ENCODE measurements around the gene HOTAIR.
A peak's percentile ranks its signal among the peaks of the same experiment; 100 is the strongest.

The HOTAIR gene

DNA sequence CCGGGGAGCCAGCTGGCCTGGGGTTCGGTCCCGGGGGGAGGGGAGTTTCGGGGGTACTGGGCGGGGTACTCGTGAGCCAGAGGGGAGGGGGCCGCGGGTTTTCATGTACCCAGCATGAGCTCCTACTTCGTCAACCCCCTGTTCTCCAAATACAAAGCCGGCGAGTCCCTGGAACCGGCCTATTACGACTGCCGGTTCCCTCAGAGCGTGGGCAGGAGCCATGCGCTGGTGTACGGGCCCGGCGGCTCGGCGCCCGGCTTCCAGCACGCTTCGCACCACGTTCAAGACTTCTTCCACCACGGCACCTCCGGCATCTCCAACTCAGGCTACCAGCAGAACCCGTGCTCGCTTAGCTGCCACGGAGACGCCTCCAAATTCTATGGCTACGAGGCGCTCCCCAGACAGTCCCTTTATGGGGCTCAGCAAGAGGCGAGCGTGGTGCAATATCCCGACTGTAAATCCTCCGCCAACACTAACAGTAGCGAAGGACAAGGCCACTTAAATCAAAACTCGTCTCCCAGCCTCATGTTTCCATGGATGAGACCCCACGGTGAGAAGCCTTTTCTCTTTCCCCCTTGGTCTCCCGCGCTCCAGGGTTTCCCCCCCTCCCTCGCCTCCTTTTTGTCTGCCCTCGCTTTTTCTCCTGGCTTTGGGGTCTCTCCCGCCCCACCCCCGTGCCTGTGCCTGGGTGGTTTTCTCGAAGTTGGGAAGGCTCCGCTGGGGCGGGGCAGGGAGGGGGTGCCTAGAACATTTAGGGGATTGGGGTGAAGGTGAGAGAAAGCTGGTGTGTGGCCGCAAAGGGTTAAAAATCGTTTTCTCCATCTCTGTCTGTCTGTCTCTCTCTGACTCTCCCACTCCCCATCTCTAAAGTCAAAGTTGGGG is 34.7 kb upstream of the HOTAIR start:
- DNase-seq: no peak
- no peaks in the 10 kb centered on the region for H3K36me3 ChIP-seq
- H3K9me3 ChIP-seq (ENCODE audit: severe bottlenecking): no peaks in the 10 kb centered on the region
- no peak for TF ChIP-seq CTCF (IDR thresholded peaks at IDR 0.05; ENCODE audit: low read depth, low read length)
- H3K27me3 ChIP-seq (ENCODE audit: insufficient read depth, low read depth, severe bottlenecking): no peaks in the 10 kb centered on the region
- peak overlapping the region; percentile 92 for H3K27ac ChIP-seq
- H3K4me3 ChIP-seq (ENCODE audit: low read depth, low read length): peak overlapping the region; percentile 82

- peak overlapping the region; percentile 11 for H3K4me3 ChIP-seq (ENCODE audit: low read depth, low read length)
- no peak for TF ChIP-seq CTCF (IDR thresholded peaks at IDR 0.05; ENCODE audit: low read depth, low read length)
- no peaks in the 10 kb centered on the region for H3K27me3 ChIP-seq (ENCODE audit: insufficient read depth, low read depth, severe bottlenecking)
- peak overlapping the region; percentile 47 for H3K27ac ChIP-seq
- H3K36me3 ChIP-seq: no peaks in the 10 kb centered on the region
- no peak for DNase-seq
- H3K9me3 ChIP-seq (ENCODE audit: severe bottlenecking): no peaks in the 10 kb centered on the region
Measured at GRCh38 chr12:54008260-54008552, 33.5 kb upstream of the HOTAIR start.

DNA sequence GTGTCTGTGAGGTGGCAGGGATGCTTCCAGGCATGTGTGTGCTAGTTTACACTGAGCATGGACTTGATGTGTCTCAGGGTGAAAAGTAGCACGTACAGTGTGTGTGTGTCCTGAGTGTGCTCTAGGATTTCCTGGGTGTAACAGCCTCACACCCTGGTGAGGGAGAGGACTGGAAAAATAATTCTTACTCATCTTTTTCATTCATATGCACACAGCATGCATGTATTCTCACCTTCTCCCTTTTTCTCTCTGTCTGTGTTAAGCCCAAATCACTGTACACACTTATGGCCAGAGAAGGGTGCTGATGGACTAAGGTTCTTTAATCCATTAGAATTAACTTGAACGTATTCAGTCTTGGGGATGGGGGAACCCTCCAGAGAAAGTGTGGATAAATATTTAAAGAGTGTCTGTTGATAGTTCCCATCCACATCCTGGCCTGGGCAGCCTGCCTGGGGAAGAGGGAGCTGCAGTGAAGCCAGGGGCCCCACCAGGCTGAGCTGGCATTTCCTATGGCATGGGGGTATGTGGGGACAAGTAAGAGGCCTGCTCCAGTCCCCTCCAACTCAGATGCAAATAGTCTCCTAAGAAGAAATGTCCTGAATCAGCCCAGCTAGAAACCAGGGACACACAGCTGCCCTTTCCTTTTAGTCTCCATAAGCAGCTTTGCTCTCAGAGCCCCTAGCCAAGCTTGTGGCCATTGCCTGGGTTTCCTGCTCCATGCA is 32.9 kb upstream of the HOTAIR start:
- H3K27ac ChIP-seq: peak overlapping the region; percentile 47
- peaks cover under 1% of the 10 kb centered on the region; the same call in 1 of the 2 replicates for H3K36me3 ChIP-seq
- DNase-seq: no peak
- H3K9me3 ChIP-seq (ENCODE audit: severe bottlenecking): no peaks in the 10 kb centered on the region
- peak overlapping the region; percentile 11; the same call in 1 of the 2 replicates for H3K4me3 ChIP-seq (ENCODE audit: low read depth, low read length)
- no peak for TF ChIP-seq CTCF (IDR thresholded peaks at IDR 0.05; ENCODE audit: low read depth, low read length)
- no peaks in the 10 kb centered on the region for H3K27me3 ChIP-seq (ENCODE audit: insufficient read depth, low read depth, severe bottlenecking)

- Histone ChIP-seq H3K9me3 (ENCODE audit: severe bottlenecking) (no peaks in the 10 kb centered on the region), H3K27ac (peak overlapping the region; percentile 50), H3K27me3 (ENCODE audit: insufficient read depth, low read depth, severe bottlenecking) (no peaks in the 10 kb centered on the region), H3K4me3 (ENCODE audit: low read depth, low read length) (no peak overlapping the region), H3K36me3 (peaks cover 4% of the 10 kb centered on the region)
- no peak for TF ChIP-seq CTCF (IDR thresholded peaks at IDR 0.05; ENCODE audit: low read depth, low read length)
- DNase-seq: no peak
Measured at GRCh38 chr12:54006559-54007220, 31.9 kb upstream of the HOTAIR start.

DNA sequence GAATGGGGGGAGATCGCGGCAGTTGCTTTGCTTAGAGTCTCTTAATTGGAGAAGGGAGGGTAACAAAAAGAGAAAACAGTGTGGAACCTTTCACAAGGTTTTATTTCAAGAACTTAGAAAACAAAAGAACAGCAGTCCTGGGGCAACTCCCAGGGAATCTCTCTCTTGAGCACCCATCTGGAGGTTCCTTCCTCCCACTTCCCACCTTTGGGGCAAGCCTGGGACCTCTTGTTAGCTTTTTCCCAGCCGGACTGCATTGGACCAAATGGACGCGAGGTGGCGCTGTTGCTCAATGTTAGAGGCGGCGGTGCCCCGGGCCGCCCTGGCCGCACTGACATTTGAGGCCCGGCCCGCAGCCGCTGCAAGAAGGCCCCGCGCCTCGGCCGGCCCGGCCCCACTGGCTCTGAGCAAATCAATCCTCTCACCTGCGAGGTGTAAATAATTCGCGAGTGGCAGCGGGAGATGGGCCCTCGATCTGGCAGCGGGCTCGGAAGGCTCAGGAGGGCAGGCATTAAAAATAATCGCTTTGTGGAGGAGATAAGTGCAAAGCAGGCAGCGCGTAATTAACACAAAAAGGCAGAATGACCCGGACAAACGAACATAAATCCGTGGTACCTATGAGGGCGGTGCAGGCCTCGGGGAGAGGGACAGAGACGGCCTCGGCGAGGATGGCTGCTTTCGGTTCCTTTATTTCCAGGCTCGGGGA is 31.3 kb upstream of the HOTAIR start:
- TF ChIP-seq CTCF (IDR thresholded peaks at IDR 0.05; ENCODE audit: low read depth, low read length): peak; percentile 89
- peak overlapping the region; percentile 29 for H3K4me3 ChIP-seq (ENCODE audit: low read depth, low read length)
- peaks cover 4% of the 10 kb centered on the region for H3K36me3 ChIP-seq
- DNase-seq: peak; percentile 85
- H3K9me3 ChIP-seq (ENCODE audit: severe bottlenecking): no peaks in the 10 kb centered on the region
- peak overlapping the region; percentile 50 for H3K27ac ChIP-seq
- H3K27me3 ChIP-seq (ENCODE audit: insufficient read depth, low read depth, severe bottlenecking): no peaks in the 10 kb centered on the region
